ENCODE data around the gene MIP.
A peak's percentile ranks its signal among the peaks of the same experiment; 100 is the strongest.
"Not testable (repeated sequence)": the region's sequence is repeated elsewhere in the genome, so short reads cannot be mapped to it uniquely, and the experiment has no call there.

MIP gene

DNA sequence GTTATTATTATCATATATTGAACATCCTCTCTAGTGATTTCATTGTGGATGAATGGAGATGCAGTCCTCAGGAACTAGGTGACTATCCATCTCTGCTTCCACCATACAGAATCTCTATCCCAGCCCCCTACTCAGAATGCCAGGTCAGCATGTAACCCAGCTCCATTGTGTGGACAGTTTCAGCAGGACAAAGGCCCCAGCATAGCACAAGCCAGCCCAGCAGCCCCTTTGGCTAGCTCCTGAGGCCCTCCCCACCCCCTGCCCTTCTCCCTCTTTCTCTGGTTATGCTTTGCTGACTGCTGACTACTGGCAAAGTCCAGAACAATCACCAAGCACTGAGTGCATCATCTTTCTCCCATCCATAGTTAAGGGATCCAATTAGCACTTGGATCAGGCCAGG, 8.1 kb upstream of the MIP start:
- FAIRE-seq = no peak

- FAIRE-seq = no peak
These were observed 7.0 kb upstream of the MIP start for GRCh38 chr12:56461235-56462159.

GRCh38 chr12:56457817-56458216, 3.4 kb upstream of the MIP start:
- FAIRE-seq = no peak

- no peak for FAIRE-seq
These were observed 3.3 kb downstream of the MIP start for GRCh38 chr12:56451147-56451546.

GRCh38 chr12:56450241-56450640, 4.2 kb downstream of the MIP start:
- FAIRE-seq = no peak

- FAIRE-seq = no peak
These were observed 4.9 kb downstream of the MIP start for GRCh38 chr12:56449622-56449984.

DNA sequence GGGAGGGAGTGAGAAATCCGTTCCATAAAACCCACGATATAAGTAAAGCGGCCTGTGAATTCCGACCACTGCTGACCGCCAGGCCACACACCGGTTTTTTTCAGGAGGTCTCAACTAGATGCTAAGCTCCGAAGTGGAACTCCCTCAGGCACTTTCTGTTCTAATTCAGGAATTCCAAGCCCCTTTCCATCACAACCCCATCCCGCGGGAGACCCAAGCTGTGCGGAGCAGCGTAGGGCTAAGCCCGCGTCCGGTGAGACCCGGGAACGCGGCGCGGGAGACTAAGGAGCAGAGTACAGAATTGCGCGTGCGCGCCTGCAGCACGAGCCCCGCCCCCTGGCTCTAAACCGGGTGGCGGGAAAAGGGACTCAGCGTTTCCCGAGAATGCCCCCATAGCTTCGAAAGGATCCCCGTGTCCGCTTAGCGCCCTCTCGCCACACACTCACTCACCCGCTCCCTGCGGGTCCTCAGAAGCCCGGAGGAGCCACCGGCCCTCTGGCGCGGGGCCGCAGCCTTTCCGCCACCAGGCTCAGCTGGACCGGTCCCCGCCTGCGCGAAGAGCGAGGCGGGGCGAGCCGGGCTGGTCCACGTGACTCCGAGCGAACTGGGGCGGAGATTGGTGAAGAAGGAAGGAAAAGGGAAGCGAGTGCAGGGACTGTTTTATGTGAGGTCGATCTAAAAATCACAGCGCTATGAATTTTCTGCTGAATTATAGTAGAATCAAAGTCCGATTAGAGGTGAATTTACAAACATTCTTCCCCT, 5.4 kb downstream of the MIP start, which contains the start of gene TIMELESS:
Gene TIMELESS, minus strand, starts transcription at position 567 of the 762 bp plus-strand sequence. CDS start 15,256 bp downstream, outside the sequence.
- peak; percentile 86 for FAIRE-seq

DNA sequence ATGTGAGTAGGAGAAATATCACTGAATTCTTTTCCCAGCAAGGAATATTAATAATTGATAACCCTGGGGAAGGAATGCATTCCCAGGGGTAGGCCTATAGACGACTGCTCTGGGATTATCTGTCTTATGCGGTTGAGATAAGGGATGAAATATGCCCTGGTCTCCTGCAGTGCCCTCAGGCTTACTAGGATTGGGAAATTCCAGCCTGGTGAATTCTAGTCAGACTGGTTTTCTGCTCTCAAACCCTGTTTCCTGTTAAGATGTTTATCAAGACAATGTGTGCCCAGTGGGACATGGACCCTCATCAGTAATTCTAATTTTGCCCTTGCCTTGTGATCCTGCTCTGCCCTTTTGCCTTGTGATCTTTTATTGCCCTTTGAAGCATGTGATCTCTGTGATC, 11.2 kb downstream of the MIP start:
- not testable (repeated sequence) for FAIRE-seq

DNA sequence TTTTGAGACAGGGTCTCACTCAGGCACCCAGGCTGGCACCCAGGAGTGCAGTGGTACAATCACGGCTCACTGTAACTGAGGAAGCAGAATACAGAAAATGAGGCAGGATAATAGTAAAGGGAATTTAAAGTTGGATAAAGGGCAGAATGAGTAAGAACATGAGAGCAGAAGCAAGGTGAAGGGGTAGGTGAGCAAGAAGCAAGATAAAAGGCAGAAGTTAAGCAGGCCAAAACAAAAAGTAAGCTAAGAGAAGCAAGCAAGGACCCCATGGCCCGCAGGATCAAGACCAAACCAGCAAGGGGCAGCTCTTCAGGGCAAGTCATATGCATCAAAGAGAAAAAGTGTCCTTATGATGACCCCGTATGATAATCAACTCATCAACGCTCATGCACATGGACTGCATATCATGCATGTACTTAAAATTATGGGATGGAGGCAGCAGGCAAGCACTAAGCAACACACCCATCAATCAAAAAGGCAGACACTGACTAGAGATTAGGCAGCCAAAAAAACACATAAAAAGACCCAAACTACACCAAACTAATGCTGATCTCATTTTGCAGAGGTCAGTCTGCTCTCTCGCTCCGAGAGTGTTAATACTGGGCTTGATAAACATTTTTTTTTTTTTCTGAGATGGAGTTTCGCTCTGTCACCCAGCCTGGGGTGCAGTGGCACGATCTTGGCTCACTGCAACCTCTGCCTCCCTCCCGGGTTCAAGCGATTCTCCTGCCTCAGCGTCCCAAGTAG, 16.9 kb downstream of the MIP start:
- no peak for FAIRE-seq

DNA sequence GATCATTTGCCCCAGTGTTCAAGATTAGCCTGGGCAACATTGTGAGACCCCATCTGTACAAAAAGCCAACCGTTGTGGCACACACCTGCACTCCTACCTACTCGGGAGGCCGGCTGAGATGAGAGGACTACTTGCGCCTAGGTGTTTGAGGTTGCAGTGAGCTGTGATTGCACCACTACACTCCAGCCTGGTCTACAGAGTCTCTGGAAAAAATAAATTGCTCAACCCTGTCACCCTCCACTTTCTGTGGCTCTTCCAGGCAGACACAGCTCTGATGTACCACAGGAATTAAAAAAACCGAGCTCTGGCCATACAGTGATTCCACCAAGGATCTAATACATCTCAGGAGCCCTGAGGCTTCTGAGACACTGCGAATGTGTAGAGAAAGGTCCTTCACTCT, 19.6 kb downstream of the MIP start:
- no peak for FAIRE-seq

DNA sequence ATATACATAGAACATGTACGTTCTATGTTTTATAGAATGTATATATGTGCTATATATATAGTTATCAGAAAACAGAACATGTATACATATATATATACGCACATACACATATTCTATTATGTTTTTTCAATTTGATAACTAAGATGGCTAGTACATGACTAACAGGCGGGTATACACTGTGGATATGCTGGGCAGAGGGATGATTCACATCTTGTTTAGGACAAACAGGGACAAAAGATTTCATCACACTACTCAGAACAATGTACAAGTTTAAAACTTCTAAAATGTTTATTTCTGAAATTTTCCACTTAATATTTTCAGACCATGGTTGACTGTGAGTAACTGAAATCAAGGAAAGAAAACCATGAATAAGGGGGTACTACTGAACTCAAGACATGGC, 22.6 kb downstream of the MIP start:
- FAIRE-seq = no peak

DNA sequence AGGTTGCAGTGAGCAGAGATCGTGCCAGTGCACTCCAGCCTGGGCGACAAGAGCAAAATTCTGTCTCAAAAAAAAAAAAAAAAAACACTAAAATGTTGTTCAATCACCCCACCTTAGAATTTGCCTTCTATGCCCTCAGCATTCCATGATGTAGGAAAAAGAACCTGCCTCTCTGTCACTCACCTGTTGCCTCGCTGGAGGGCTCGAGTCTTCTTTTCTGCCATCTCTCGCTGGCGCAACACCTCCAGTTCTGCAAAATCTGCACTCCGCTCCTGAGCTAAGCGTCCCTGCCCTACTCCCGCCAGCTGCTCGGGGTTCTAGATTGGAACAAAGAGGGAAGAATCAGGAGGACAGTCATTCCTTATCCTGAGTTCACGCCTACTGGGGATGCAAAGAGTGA, 23.2 kb downstream of the MIP start:
- FAIRE-seq = no peak

- FAIRE-seq = no peak
These were observed 28.5 kb downstream of the MIP start for GRCh38 chr12:56425940-56426438.

GRCh38 chr12:56425193-56425592, 29.3 kb downstream of the MIP start:
- FAIRE-seq = no peak

DNA sequence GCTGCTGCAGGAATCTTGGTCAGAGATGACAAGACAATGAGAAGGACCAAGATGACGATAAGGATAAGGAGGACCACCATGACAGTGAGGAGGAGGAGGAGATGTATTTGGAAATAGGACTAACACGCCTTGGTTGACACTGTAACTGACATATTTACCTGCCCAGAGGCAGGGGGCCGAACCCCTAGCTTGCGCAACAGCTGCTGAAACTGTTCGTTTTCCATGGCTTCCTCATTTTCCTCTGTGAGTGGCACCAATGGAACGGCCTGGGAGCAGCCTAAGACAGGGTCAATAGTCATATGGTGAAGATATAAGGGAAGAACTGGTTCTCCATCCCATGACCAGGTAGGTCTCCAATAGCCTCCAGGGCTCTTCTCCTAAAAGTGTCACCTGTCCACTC, 34.0 kb downstream of the MIP start:
- FAIRE-seq = no peak

- FAIRE-seq = no peak
These were observed 36.7 kb downstream of the MIP start for GRCh38 chr12:56417739-56418138.

GRCh38 chr12:56414401-56414800, 40.1 kb downstream of the MIP start:
- FAIRE-seq = no peak

- no peak for FAIRE-seq
These were observed 41.1 kb downstream of the MIP start for GRCh38 chr12:56413392-56413791.

DNA sequence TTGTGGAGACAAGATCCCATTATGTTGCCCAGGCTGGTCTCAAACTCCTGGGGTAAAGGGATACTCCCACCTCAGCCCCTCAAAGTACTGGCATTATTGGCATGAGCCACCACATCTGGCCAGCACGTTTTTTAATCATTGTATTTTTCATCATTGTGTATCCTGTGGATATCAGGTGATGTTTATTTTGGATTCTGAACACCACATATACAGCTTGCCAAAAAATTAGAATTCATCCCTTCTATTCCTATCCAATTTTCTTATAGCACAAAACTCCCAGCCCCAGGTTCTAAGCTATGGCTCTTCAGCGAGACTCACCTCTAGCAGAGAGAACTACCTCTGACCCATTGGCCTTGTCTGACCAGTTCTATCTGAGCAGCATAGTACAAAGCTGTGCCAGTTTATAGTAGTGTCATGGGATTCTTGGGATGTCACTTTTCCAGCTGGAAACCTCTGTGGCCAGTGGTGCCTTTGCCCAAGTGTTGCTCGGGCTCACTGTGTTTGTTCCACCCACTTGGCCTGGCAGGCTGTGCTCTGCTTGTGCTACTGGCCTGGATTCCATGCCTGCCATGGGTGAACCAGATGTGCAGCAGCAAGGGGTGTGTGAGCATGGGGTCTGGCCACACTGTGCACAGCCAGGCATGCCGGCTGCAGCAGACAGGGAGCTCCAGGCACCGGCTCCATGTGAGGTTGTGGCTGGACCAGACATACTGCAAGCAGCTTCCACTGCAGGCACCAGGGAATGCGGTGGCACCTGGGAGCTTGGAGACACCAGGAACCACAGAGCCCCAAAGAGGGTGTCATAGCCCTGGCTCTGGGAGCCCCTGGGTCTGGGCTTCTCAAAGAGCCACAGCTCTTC, 42.4 kb downstream of the MIP start:
- no peak for FAIRE-seq

- no peak for FAIRE-seq
These were observed 43.7 kb downstream of the MIP start for GRCh38 chr12:56410768-56411167.

- no peak for FAIRE-seq
These were observed 45.5 kb downstream of the MIP start for GRCh38 chr12:56408799-56409417.

- FAIRE-seq = peak; percentile 56
These were observed 50.2 kb downstream of the MIP start for GRCh38 chr12:56404227-56404626.

All from G401.6 (cell line).